GF-D8 (cell line): ENCODE data around the gene EZH2.

Experiments
- DNase-seq: peaks from one replicate; lab custom pipeline; 2025; lab: John Stamatoyannopoulos, UW

Gene EZH2

DNA sequence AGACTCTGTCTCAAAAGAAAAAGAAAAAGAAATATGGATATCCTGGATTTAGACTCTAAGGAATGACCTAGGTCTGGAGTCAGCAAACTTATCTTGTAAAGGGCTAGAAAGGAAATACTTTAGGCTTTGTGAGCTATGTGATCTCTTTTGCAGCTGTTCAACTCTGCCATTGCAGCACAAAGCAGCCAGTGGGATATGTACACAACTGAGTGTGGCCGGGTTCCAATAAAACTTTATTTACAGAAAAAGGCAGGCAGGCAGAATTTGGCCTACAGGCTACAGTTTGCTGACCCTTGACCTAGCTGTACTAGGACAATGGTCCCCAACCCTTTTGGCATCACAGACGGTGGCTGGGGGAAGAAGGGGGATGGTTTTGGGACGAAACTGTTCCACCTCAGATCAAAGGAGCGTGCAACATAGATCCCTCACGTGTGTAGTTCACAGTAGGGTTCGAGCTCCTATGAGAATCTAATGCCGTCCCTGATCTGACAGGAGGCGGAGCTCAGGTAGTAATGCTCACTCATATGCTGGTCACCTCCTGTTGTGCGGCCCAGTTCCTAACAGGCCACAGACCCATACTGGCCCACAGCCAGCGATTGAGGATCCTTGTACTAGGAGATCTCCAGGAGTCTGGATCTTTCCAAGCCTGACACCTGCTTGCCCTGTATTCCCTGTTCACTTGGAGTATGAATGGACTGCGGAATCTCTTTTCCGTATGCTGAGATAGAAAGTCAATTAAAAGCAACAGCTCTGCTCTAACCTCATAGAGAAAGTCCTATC, 122.4 kb downstream of the EZH2 start:
- DNase-seq: no peak
